Hepatocyte (in vitro differentiated cells): ENCODE results near the gene RBM4B. TPM values are rescaled to one million over a fixed set of nuclear protein-coding genes. Genes with fewer than 3 reads are reported as not detected.

Experiments
- DNase-seq: peaks from one replicate; pipeline ENCODE4 v3.0.0-alpha.2; 2016; ENCODE audit warnings: low spot score
- H2AFZ ChIP-seq: fragments of 200-600 bp; sonication (generic); 2 replicates; pipeline ENCODE4 v1.6.0; 2016; ENCODE audit warnings: antibody characterized with exemption, mild to moderate bottlenecking
- H3K27ac ChIP-seq: fragments of 200-600 bp; sonication (generic); 2 replicates; pipeline ENCODE4 v1.5.1; 2016; ENCODE audit warnings: mild to moderate bottlenecking
- H3K27me3 ChIP-seq: fragments of 200-600 bp; sonication (generic); 2 replicates; pipeline ENCODE4 v1.6.1; 2016
- H3K36me3 ChIP-seq: fragments of 200-600 bp; sonication (generic); replicated peaks from 2 replicates; pipeline ENCODE4 v1.5.1; 2016; ENCODE audit warnings: low read depth; ENCODE audit not compliant: insufficient read depth
- H3K4me1 ChIP-seq: fragments of 200-600 bp; sonication (generic); 2 replicates; pipeline ENCODE4 v1.5.1; 2016; ENCODE audit warnings: mild to moderate bottlenecking, moderate library complexity; ENCODE audit not compliant: insufficient read depth
- H3K4me2 ChIP-seq: fragments of 200-600 bp; sonication (generic); 2 replicates; pipeline ENCODE4 v1.6.0; 2016
- H3K4me3 ChIP-seq: fragments of 200-600 bp; sonication (generic); 2 replicates; pipeline ENCODE4 v1.5.1; 2016; ENCODE audit warnings: mild to moderate bottlenecking
- H3K79me2 ChIP-seq: fragments of 200-600 bp; sonication (generic); 2 replicates; pipeline ENCODE4 v1.6.0; 2017; ENCODE audit warnings: mild to moderate bottlenecking
- H3K9me2 ChIP-seq: fragments of 200-600 bp; sonication (generic); replicated peaks from 2 replicates; pipeline ENCODE4 v1.6.0; 2017; ENCODE audit warnings: mild to moderate bottlenecking; ENCODE audit not compliant: insufficient read depth
- H3K9me3 ChIP-seq: fragments of 200-600 bp; sonication (generic); 2 replicates; pipeline ENCODE4 v1.5.1; 2016; ENCODE audit warnings: low read depth, mild to moderate bottlenecking
- H4K20me1 ChIP-seq: fragments of 200-600 bp; sonication (generic); 2 replicates; pipeline ENCODE4 v1.6.0; 2016; ENCODE audit warnings: mild to moderate bottlenecking; ENCODE audit not compliant: insufficient read depth, poor library complexity, severe bottlenecking
- CTCF ChIP-seq: fragments of 200-600 bp; sonication (generic); IDR thresholded peaks from 2 replicates; pipeline ENCODE4 v1.5.1; 2016; ENCODE audit warnings: antibody characterized with exemption, mild to moderate bottlenecking; ENCODE audit not compliant: poor library complexity
- EZH2 ChIP-seq: fragments of 200-600 bp; sonication (generic); IDR thresholded peaks from 2 replicates; pipeline ENCODE4 v1.6.1; 2016; ENCODE audit warnings: antibody characterized with exemption, mild to moderate bottlenecking, borderline replicate concordance
- EZH2phosphoT487 ChIP-seq: fragments of 200-600 bp; sonication (generic); IDR thresholded peaks from one replicate; pipeline ENCODE4 v1.6.1; 2018; ENCODE audit warnings: antibody characterized with exemption, mild to moderate bottlenecking, low read depth, moderate library complexity; ENCODE audit not compliant: unreplicated experiment, severe bottlenecking
- WGBS: methylation state at CpG from one replicate; pipeline ENCODE4 v1.1.6; 2016; ENCODE audit warnings: low lambda C conversion rate; ENCODE audit errors: missing lambda C conversion rate; 5-methylcytosine and 5-hydroxymethylcytosine counted together
- polyA plus RNA-seq: library from polyadenylated mRNA; unstranded; fragments of >200 nt; fragmentation: Nextera tagmentation; extraction: Ambion mirVana; gene quantifications from 2 replicates; pipeline ENCODE4 v1.2.1, GENCODE V29; 2016
- total RNA-seq: library from RNA; depleted of rRNA; stranded (reverse); fragments of >200 nt; gene quantifications from 2 replicates; pipeline ENCODE4 v1.2.3, GENCODE V29; 2014

RBM4B gene
- total and polyA plus RNA-seq, 2 experiments from 2014 or later = 25.7 to 33.4 TPM

- Histone ChIP-seq H3K36me3 (no peaks in the 10 kb centered on the region), H3K79me2 (no peaks in the 10 kb centered on the region), H3K4me2 (no peak overlapping the region), H2AFZ (no peak overlapping the region), H3K4me1 (no peaks in the 10 kb centered on the region), H3K9me2 (no peaks in the 10 kb centered on the region), H3K4me3 (no peak overlapping the region), H3K9me3 (no peaks in the 10 kb centered on the region), H3K27me3 (no peaks in the 10 kb centered on the region), H4K20me1 (no peaks in the 10 kb centered on the region), H3K27ac (no peak overlapping the region)
- 93% methylated on average over 9 of the region's 13 CpGs for WGBS
- no peak for DNase-seq
- TF ChIP-seq CTCF (no peak), EZH2phosphoT487 (no peak), EZH2 (no peak)
Measured at GRCh38 chr11:66687831-66688281, 10.2 kb upstream of the RBM4B start.

- H3K4me3 ChIP-seq = no peak overlapping the region
- no peak overlapping the region for H3K4me2 ChIP-seq
- H3K9me3 ChIP-seq = no peaks in the 10 kb centered on the region
- H3K79me2 ChIP-seq = no peaks in the 10 kb centered on the region
- no peaks in the 10 kb centered on the region for H3K36me3 ChIP-seq
- no peak overlapping the region for H2AFZ ChIP-seq
- no peaks in the 10 kb centered on the region for H3K4me1 ChIP-seq
- DNase-seq = no peak
- 95% methylated on average over 32 of the region's 33 CpGs for WGBS
- no peaks in the 10 kb centered on the region for H3K9me2 ChIP-seq
- no peaks in the 10 kb centered on the region for H3K27me3 ChIP-seq
- peak overlapping the region; percentile 16 for H3K27ac ChIP-seq
- TF ChIP-seq EZH2 (no peak), CTCF (no peak), EZH2phosphoT487 (no peak)
- H4K20me1 ChIP-seq = no peaks in the 10 kb centered on the region
Measured at GRCh38 chr11:66686801-66687750, 9.4 kb upstream of the RBM4B start.

- Histone ChIP-seq H3K27ac (peak overlapping the region; percentile 51), H3K79me2 (no peaks in the 10 kb centered on the region), H3K9me2 (no peaks in the 10 kb centered on the region), H3K36me3 (no peaks in the 10 kb centered on the region), H3K4me3 (no peak overlapping the region), H3K9me3 (no peaks in the 10 kb centered on the region), H4K20me1 (no peaks in the 10 kb centered on the region), H3K27me3 (no peaks in the 10 kb centered on the region), H3K4me1 (no peaks in the 10 kb centered on the region), H2AFZ (no peak overlapping the region), H3K4me2 (no peak overlapping the region)
- TF ChIP-seq EZH2phosphoT487 (no peak), CTCF (no peak), EZH2 (no peak)
- 77% methylated on average over 15 of the region's 15 CpGs for WGBS
- no peak for DNase-seq
Measured at GRCh38 chr11:66686100-66686785, 8.6 kb upstream of the RBM4B start.
